HG03097 (cell line): ENCODE measurements around the gene VENTX.
"Not testable (repeated sequence)": the region's sequence is repeated elsewhere in the genome, so short reads cannot be mapped to it uniquely, and the experiment has no call there.

Source experiments
- ATAC-seq: cut with Tn5 transposase; IDR thresholded peaks from one replicate; pipeline ENCODE4 v1.9.1; 2021; ENCODE audit not compliant: unreplicated experiment, low FRiP score

VENTX gene

DNA sequence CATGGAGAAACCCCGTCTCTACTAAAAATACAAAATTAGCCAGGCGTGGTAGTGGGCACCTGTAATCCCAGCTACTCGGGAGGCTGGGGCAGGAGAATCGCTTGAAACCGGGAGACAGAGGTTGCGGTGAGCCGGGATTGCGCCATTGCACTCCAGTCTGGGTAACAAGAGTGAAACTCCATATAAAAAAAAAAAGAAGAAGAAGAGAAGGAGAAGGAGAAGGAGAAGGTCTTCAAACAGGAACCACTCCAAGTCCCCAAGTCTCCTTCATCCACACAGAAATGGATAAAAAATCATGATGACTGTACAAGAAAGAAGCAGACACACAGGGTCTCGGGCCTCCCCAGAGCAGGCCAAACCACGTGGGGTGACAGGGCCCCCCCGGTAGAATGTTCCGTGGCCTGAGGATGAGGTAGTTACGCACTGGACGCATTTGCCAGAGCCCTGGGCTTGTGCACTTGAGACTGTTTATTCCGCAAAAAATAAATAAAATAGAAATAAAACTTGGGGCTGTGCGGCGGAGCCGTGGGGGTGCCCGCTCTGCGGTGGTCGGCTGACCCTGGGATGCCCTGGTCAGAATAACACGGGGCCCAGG, 15.8 kb downstream of the VENTX start:
- no peak for ATAC-seq

DNA sequence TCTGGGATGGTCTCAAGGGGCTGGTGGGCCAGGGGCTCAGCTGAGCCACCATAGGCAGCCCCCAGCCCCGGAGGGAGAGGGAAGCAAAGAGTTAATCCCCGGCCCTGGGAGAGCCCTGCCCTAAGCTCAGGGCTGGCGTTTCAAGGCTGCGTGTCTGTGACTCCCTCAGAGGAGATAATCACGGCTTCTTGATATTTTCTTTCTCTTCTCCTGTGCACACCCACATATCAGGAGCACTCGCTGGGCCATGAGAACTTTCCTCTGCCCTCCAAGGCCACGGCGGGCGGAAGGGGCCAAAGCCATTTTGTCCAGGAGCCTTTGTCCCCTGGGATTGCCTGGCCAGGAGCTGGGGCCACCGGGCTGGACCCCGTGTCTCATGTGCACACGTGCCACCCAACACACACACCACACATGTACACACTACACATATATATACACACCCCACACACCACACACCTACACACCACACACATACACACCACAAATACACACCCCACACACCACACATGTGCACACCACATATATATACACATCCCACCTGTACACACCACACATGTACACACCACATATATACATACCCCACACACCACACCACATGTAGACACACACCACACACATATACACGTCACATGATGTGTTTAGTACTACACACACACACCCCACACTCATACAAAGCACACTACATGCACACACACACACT, 16.9 kb downstream of the VENTX start:
- ATAC-seq: no peak

DNA sequence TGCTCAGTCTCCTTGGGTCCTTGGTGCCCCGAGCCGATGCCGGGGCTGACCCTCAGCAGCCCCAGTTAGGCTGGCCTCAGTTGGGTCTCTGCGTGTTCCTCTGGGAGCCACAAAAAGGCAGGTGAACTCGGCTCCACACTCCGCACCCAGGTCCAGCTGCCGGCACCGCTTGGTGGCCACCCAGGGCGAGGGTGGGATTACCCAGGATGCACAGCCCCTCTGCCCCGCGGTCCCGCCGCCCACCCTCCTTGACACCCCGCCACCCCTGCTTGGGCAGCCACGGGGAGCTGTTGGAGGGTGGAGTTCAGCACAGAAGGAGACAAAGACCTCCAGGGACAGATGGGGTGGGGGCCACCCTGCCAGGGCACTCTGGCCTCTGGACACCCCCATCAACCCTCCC, 17.7 kb downstream of the VENTX start:
- ATAC-seq: no peak

DNA sequence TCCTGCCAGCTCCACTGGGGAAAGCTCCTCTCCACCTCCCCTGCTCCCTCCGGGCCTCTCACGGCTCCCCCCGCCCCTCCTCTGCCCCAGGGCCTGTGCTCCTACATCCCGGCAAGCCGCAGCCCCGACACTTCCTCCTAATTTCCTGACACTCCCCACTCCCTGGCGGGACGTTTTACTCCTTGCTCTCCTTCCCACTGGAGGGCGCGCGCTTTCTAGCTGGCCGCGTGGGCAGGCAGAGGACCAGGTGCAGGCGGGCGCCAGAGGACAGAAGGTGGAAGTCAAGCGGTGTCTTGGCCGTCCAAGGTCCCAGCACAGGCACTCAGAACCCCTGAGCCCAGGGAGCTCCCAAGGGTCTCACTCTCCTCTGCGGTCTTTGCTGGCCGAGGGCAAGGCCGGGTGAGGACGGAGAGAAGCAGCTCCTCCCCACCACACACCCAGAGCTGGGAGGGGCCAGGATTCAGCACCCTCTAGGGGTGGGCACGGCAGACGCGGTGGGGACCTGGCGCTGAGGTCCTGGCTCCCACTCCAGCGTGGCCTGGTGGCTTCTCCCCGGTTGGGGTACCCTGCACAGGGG, 19.9 kb downstream of the VENTX start:
- no peak for ATAC-seq

DNA sequence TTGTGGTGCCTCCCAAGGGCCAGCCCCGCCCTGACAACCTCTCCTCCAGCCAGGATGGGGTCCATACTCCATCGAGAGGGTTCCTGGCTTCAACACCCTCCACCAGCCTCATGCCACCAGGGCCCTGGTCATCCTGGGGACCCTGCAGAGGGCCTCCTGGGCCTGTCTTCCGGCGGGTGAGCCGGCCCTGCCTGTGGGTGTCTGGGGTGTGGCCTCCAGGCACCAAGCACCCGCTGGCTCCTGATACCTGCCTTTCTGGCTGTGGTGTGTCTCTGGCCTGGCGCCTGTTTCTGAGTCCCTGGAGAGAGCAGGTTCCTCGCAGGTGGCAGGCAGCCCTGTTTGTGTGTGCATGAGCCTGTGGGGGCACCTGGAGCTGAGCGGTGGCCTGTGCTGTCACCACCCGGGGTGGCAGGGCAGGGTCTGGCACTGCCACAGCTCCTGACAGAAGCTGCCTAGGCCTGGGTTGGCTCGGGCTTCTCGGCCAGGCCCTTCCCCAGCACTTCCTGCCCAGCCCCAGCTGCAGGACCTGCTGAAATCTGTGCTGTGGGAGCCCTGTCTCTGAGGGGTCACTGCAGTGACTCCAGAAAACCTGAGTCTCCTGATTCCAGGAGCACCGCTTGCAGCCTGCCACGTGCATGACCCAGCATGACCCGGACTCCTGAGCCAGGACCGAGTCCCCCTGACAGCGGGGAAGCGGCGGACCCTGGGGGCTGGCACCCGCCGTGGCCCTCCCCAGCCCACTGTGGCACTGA, 20.6 kb downstream of the VENTX start:
- no peak for ATAC-seq

DNA sequence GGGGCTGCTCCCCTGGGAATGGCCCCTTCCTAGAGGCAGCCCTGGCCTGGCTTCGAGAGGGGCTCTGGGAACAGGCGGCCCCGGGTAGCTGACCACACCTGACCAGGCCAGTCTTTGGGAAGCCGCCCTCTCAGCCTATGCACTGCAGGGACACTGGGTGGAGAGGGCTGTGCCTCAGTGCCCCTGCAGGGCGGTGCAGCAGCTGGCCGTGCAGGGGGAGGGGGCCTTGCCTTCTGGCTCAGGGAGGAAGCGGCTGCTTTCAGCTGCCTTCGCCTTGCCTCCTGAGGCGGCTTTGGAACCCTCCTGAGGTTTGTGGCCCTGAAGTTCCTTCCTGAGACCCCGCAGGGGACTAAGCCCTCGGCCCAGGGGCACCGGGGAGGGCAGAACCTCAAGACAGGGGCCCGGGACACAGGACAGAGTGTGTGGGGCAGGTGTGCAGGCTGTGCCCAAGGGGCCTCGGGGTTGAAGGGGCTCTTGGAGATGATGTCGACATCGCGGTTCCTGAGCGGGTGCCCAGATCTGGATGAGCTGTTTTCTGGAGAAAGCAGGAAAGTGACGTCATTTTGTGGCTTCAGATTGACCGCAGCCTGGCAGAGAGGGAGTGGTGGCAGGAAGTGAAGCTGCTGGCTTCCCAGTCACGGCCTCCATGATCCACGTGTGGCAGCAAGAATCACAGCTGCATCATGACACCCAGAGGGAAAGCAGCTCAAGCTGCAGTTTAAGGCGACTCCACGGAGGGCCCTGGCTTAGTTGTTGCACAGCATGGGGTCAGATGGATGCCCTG, 21.4 kb downstream of the VENTX start:
- no peak for ATAC-seq

DNA sequence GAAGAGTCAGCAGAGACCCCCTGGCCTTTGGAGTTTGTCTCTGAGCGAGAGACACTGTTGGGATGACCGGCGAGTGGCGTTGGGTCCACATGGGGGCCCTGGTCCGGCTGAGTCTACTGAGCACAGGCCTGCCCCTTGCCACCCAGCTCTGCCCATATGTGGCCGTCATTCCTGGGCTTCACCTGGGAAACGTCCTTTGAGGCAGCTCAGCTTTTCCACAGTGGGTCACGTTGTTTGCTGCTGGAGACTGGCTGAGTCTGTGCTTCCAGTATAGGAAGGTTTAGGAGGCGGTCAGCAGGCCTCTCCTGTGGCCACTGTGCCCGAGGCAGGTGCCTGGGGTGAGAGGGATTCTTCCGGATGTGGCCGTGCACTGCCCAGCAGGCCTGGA, 21.9 kb downstream of the VENTX start:
- ATAC-seq: no peak

DNA sequence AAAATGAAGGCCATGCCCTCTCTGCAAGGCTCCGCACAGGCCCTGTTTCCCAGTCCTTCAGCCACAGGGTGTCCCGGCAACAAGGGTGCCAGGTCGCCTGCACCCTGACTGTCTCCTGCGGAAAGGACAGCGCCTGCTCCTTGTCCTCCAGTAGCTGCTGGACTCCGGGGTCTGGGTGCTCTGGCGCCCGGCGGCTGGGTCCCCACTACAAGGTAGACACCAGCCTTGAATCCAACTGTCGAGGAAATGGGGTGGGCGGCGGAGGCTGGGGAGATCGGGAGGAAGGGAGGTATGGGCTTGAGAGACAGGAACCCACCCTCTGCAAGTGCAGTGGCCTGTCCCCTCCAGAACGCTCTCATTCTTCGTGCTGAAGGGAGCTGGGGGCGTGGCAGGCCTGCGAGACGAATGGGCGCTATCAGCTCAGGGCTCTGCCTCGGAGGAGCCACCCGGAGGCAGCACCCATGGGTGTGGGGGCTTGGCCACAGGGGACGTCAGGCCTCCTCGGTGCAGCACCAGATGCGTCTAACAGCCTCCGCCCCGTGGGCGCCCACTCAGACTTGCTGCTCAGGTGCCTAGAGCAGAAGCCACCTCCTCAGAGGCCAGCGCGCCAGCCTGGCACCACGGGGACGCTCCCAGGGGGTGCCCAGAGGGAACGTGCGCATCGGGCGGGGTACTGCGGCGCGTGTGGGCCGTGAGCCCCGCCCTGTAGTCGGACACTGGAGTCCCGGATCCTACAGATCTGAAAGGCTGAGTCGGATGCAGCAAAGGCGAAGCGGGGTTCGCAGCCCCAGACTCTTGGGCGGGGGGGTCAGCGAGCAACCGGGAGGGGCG, 23.5 kb downstream of the VENTX start:
- ATAC-seq: no peak

DNA sequence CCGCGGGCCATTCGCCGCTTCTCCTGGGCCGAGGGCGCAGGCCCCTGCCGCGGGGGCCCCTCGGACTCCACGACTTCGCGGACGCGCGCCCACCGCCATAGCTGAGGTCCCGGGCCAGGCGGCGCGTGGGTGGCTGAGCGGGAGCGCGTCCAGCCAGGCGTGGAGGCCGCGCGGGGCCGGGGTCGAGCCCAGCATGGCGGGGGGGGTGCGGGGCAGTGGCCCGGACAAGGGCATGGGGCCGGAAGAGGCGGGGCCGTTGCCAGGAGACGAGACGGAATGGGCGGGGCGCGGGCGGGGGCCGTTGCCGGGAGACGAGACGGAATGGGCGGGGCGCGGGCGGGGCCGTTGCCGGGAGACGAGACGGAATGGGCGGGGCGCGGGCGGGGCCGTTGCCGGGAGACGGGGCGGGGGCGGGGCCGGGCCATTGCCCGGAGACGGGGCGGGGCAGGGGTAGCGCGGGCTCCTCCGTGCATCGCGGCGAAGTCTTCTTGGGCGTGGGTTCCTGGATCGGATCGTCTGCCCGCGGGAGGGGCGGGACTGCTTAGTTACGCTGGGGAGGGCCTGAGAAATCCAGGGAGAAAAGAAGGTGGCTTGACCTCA, 24.2 kb downstream of the VENTX start:
- ATAC-seq: peak; percentile 29

DNA sequence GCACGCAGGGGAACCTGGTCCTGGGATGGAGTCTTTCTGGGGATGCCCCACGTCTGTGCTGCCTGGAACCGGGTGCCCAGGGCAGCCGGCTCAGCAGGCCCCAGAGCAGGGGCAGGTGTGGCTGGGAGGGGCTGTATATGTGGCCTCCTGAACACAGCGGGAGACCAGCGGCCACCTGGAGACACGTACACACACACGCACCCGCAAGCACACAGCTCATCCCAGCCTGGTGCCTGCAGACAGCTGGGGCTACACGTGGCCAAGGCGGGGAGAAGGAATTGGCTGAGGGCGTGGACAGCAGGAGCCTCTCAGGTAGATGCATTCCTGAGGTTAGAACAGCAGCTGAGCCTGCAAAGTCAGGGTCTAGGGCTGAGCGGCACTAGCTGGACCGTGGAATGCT, 25.0 kb downstream of the VENTX start:
- no peak for ATAC-seq

DNA sequence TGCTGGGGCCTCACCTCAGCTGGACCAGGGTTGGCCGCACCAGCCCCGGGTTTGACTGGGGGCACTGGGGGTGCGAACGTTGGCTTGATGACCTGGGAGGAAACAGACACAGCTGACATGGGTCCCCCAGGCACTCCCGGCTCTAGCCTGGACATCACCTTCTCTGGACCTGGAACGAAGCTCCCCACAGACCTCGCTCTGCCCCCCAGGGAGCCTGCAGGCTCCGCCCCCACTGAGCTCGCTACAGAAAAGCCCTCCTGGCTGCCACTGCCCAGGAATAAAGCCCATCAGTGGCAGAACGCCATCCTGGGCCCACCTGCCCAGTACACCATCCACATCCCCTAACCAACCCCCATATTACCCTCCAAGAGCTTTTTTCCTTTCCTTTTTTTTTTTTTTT, 26.0 kb downstream of the VENTX start:
- ATAC-seq: no peak

DNA sequence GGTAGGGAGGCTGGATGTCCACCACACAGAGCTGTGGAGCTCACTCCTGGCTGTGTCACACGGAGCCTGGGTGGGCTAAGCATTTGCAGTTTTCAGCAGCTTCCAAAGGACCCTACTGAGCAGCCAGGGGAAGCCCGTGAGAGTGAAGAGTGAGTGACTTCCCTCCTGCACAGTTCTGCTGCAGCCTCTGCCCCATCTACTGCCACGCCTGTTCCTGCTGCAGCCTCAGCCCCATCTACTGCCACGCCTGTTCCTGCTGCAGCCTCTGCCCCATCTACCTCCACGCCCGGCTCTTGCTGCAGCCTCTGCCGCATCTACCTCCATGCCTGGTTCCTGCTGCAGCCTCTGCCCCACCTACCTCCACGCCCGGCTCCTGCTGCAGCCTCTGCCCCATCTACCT, 26.8 kb downstream of the VENTX start:
- no peak for ATAC-seq

DNA sequence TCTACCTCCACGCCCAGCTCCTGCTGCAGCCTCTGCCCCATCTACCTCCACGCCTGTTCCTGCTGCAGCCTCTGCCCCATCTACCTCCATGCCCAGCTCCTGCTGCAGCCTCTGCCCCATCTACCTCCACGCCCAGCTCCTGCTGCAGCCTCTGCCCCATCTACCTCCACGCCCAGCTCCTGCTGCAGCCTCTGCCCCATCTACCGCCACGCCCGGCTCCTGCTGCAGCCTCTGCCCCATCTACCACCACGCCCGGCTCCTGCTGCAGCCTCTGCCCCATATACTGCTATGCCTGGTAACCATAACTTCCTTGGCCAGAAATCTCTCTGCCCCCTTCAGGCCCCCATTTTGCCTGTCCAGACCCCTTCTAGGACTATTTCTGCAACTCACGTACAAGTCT, 27.4 kb downstream of the VENTX start:
- not testable (repeated sequence) for ATAC-seq

DNA sequence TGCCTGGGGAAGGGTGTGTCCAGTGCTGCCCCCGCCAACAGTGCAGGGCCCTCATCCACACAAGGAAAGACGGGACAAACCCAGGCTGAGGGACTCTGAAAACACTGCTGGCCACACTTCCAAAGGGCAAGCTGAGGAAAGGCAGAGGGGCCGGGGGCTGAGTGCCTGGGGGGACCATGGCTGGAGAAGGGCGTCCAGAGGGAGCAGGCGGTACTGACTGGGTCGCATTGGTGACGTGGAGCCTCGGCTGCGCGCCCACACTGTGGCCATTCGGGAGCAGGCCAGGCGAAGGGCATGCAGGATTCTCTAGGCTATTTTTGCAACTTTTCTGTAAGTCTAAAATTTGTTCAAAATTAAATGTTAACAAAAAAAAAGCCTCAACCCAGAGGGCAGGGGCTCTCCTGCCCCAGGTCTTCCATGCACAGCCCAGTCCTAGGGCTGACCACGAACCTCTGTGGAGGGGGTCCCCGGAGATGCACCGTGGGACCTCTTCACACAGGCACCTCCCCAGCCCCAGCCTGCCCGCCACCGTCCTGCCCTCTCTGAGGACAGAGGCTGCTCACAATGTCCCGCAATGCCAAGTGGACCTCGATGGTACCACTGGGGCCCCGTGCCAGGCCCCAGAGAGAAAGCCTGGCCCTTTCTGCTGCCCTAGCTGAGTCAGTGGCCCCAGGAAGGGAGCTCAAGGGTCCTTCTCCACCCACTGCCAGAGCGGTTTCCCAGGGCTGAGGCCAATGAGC, 28.6 kb downstream of the VENTX start:
- ATAC-seq: no peak

DNA sequence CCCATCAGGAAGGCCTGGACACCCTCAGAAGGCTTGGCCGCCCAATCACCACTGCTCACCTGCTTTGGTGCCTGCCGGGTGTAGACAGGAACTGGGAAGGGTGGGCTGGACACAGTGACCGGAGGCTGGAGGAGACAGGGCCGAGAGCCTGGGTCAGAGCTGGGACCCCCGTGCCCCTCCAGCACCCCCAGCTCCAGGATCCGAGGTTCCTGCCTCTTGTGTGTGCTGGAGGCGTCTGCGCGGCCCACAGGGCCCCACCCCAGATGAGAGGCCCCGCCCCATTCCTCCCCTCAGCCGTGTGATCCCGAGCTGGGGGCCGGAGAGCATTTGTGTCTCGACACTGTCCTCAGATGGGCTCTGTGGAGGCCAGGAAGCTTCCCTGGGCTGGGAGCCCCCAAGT, 29.6 kb downstream of the VENTX start:
- no peak for ATAC-seq

DNA sequence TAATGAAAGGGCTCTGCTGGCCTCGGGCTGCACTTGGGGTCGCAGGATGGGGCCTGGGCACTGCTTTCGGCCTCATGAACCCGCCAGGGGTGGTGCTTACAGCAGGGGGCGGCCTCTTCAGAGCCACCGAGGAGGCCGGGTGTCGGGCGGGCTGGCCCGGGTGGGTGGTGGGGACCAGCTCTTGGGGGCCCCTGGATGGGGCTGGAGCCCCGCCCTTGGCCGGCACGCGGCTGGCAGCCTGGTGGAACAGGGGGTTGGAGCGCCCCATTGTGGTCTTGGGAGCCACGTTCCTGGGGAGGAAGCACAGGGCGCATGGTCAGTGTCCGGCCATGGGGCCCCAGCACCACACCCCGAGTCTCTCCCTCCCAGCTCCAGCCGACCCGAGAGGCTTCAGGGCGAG, 30.2 kb downstream of the VENTX start:
- ATAC-seq: no peak

DNA sequence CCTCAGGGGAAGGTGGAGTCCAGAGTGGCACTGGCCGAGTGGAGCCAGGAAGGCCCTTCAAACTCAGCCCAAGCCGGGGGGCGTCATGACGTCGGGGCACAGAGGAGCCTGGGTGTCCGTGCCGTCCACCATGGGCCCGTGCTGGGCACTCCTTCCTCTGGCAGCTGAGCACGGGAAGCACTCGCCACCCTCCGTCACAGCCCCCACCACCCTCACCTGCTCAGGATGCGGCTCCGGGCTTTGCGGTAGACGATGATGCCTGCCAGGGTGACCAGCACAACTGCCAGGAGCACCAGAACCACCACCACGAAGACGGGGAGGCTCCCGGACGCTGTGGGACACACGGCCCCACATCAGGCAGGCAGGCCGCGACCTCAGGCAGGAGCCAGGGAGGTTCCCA, 30.9 kb downstream of the VENTX start:
- no peak for ATAC-seq

DNA sequence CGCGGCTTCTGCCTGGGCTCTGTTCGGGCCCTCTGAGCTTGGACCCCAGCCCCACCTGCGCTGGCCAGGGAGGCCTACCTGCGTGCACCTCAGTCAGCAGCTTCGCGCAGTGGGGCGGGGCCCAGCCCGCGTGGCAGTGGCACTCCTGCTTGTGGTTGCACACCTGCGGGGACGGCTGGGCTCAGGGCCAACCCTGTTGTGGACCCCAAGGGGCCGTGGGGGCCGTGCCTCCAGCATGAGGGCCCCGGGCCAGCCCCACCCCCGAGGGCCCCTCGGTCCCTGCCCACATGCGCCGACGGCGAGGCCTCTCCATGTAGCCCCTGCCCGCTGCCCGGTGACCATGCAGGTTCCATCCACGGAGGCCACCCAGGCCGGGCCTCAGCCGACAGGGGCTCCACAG, 31.7 kb downstream of the VENTX start:
- no peak for ATAC-seq

DNA sequence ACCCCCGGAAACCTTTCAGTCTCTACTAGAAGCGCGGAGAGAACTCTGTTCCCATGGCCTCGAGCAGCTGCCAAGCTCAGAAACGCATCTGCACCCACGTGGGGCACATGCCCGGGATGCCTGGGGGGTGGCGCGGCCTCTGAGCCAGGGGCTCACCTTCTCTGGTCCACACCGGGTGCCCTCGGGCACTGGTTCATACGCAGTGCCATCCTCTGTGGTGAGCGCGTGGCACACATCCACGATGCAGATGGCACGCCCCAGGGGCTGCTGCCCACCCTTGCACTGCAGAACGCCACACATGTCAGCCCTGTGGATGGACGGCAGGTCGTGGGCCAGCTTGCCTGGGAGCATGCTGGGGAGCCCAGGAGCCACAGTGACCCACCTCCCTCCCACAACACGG, 32.5 kb downstream of the VENTX start:
- ATAC-seq: no peak
